WTC11 (cell line): ENCODE results near the gene PCNX4. TPM values are rescaled to one million over a fixed set of nuclear protein-coding genes. Genes with fewer than 3 reads are reported as not detected.
A peak's percentile ranks its signal among the peaks of the same experiment; 100 is the strongest.

Experiments used
- ATAC-seq: fragments of 200-7000 bp; cut with Tn5 transposase; 2 replicates; pipeline ENCODE4 v1.10.0; 2021; ENCODE audit warnings: mild to moderate bottlenecking, moderate library complexity
- CTCF ChIA-PET: fragments of 300-600 bp; sonication (Branson Sonifier 250); formaldehyde crosslinking; loops from one replicate; lab custom pipeline; 2021; ENCODE audit warnings: antibody characterized with exemption; lab: Charles Lee
- POLR2A ChIA-PET: fragments of 350-600 bp; sonication (Branson Sonifier 250); formaldehyde crosslinking; loops from one replicate; lab custom pipeline; 2021; ENCODE audit warnings: antibody characterized with exemption; lab: Charles Lee
- DNase-seq: peaks from one replicate; pipeline ENCODE4 v3.0.0; 2021; ENCODE audit warnings: low spot score
- H3K27ac Mint-ChIP-seq: 2 replicates; pipeline ENCODE4 v1.8.0; 2021; ENCODE audit warnings: mixed read lengths
- H3K27me3 Mint-ChIP-seq: 2 replicates; pipeline ENCODE4 v1.8.0; 2021; ENCODE audit warnings: low read depth, mild to moderate bottlenecking, moderate library complexity, mixed read lengths
- H3K36me3 Mint-ChIP-seq: 2 replicates; pipeline ENCODE4 v1.8.0; 2021; ENCODE audit warnings: mixed read lengths
- H3K4me1 Mint-ChIP-seq: 2 replicates; pipeline ENCODE4 v1.8.0; 2022; ENCODE audit warnings: mixed read lengths
- H3K4me3 Mint-ChIP-seq: 2 replicates; pipeline ENCODE4 v1.8.0; 2021; ENCODE audit warnings: mild to moderate bottlenecking, moderate library complexity, mixed read lengths
- H3K9me3 Mint-ChIP-seq: 2 replicates; pipeline ENCODE4 v1.8.0; 2021; ENCODE audit warnings: mixed read lengths
- AR ChIP-seq: fragments of 250-450 bp; sonication (Bioruptor Pico); IDR thresholded peaks from 2 replicates; pipeline ENCODE4 v1.9.0; 2021; ENCODE audit warnings: mild to moderate bottlenecking
- ARID4B ChIP-seq: sonication (generic); formaldehyde crosslinking; IDR thresholded peaks from 2 replicates; pipeline ENCODE4 v1.8.0; 2023; ENCODE audit warnings: missing genetic modification reagents, mild to moderate bottlenecking, borderline replicate concordance
- ATF2 ChIP-seq: sonication (generic); formaldehyde crosslinking; IDR thresholded peaks from 2 replicates; pipeline ENCODE4 v1.8.1; 2022; ENCODE audit warnings: low read depth, missing genetic modification reagents, borderline replicate concordance
- ELF4 ChIP-seq: sonication (generic); formaldehyde crosslinking; IDR thresholded peaks from 2 replicates; pipeline ENCODE4 v1.8.1; 2022; ENCODE audit warnings: low read depth, mild to moderate bottlenecking, moderate library complexity, missing genetic modification reagents
- FOXP1 ChIP-seq: sonication (generic); formaldehyde crosslinking; IDR thresholded peaks from 2 replicates; pipeline ENCODE4 v1.8.0; 2022; ENCODE audit warnings: missing genetic modification reagents, mild to moderate bottlenecking, moderate library complexity, borderline replicate concordance
- GABPB1 ChIP-seq: sonication (generic); formaldehyde crosslinking; IDR thresholded peaks from 2 replicates; pipeline ENCODE4 v1.8.1; 2023; ENCODE audit warnings: mild to moderate bottlenecking, missing genetic modification reagents
- HMGA2 ChIP-seq: fragments of 250-450 bp; sonication (Bioruptor Pico); IDR thresholded peaks from 2 replicates; pipeline ENCODE4 v1.4.0; 2021; ENCODE audit warnings: mild to moderate bottlenecking, moderate library complexity
- NR3C1 ChIP-seq: sonication (generic); formaldehyde crosslinking; conservative IDR thresholded peaks from 2 replicates; pipeline ENCODE4 v1.8.1; 2023; ENCODE audit warnings: low read depth, mild to moderate bottlenecking, missing genetic modification reagents
- OVOL2 ChIP-seq: fragments of 250-450 bp; sonication (Bioruptor Pico); IDR thresholded peaks from 2 replicates; pipeline ENCODE4 v1.9.0; 2021; ENCODE audit warnings: mild to moderate bottlenecking, borderline replicate concordance
- PREB ChIP-seq: sonication (generic); formaldehyde crosslinking; IDR thresholded peaks from 2 replicates; pipeline ENCODE4 v1.8.1; 2022; ENCODE audit warnings: mild to moderate bottlenecking, missing genetic modification reagents, moderate library complexity, borderline replicate concordance
- RELA ChIP-seq: sonication (generic); formaldehyde crosslinking; IDR thresholded peaks from 2 replicates; pipeline ENCODE4 v1.8.1; 2022; ENCODE audit warnings: missing genetic modification reagents, mild to moderate bottlenecking, borderline replicate concordance
- TP53 ChIP-seq: sonication (generic); formaldehyde crosslinking; IDR thresholded peaks from 2 replicates; pipeline ENCODE4 v1.8.1; 2023; ENCODE audit warnings: mild to moderate bottlenecking, missing genetic modification reagents
- ZBTB21 ChIP-seq: sonication (generic); formaldehyde crosslinking; IDR thresholded peaks from 2 replicates; pipeline ENCODE4 v1.8.1; 2023; ENCODE audit warnings: mild to moderate bottlenecking, missing genetic modification reagents, borderline replicate concordance
- ZNF121 ChIP-seq: sonication (generic); formaldehyde crosslinking; IDR thresholded peaks from 2 replicates; pipeline ENCODE4 v1.8.0; 2023; ENCODE audit warnings: missing genetic modification reagents
- ZNF396 ChIP-seq: fragments of 250-450 bp; sonication (Bioruptor Pico); IDR thresholded peaks from 2 replicates; pipeline ENCODE4 v1.8.0; 2021; ENCODE audit warnings: mild to moderate bottlenecking, moderate library complexity, borderline replicate concordance
- ZNF425 ChIP-seq: fragments of 250-450 bp; sonication (Bioruptor Pico); conservative IDR thresholded peaks from 2 replicates; pipeline ENCODE4 v1.9.0; 2021; ENCODE audit warnings: mild to moderate bottlenecking
- total RNA-seq: library from RNA; stranded (reverse); gene quantifications from 3 replicates; pipeline ENCODE4 v1.2.3, GENCODE V29; 2021
- TF ChIP-seq, protein P1 (sequence below): sonication (generic); formaldehyde crosslinking; IDR thresholded peaks from 2 replicates; pipeline ENCODE4 v1.8.0; 2023; ENCODE audit warnings: missing genetic modification reagents

The PCNX4 gene
- total RNA-seq, 1 experiment from 2014 or later: 31.7 TPM

GRCh38 chr14:60196291-60196690, 104.6 kb downstream of the PCNX4 start:
- CTCF ChIA-PET: interaction anchor here (0.8 to 2.4 kb wide), 5 partner anchors 53 to 154 kb away, joined by 3 to 13 read pairs (median 3); partner anchors contain the start of gene PPM1A
- DNase-seq (no peak), ATAC-seq (no peak)
- Mint-ChIP-seq H3K27me3 (no peaks in the 10 kb centered on the region; the same call in 1 of the 2 replicates), H3K4me1 (peaks cover 25% of the 10 kb centered on the region), H3K4me3 (no peak overlapping the region), H3K27ac (no peak overlapping the region), H3K9me3 (peaks cover 26% of the 10 kb centered on the region), H3K36me3 (peaks cover 6% of the 10 kb centered on the region)
- POLR2A ChIA-PET: interaction anchor here (1.2 kb wide), 1 partner anchor 53 kb away, joined by 5 read pairs; the partner anchor contains the start of gene PPM1A
- TF ChIP-seq AR: no peak
- TF ChIP-seq ELF4: no peak

- ChIA-PET CTCF (interaction anchor here (2.0 kb wide), 1 partner anchor 69 kb away, joined by 7 read pairs; no protein-coding TSS in a partner anchor), POLR2A (no interaction called here)
- Mint-ChIP-seq H3K27me3 (no peaks in the 10 kb centered on the region; the same call in 1 of the 2 replicates), H3K4me3 (no peak overlapping the region), H3K4me1 (peaks cover 25% of the 10 kb centered on the region), H3K9me3 (peaks cover 30% of the 10 kb centered on the region), H3K27ac (no peak overlapping the region), H3K36me3 (peaks cover 8% of the 10 kb centered on the region)
- ATAC-seq (0 out of 2 replicates have a peak, but pooled peaks have one; percentile 36), DNase-seq (no peak)
- TF ChIP-seq ELF4 (no peak), ZNF396 (no peak), ZNF425 (CRISPR knock-in tag) (no peak), HMGA2 (CRISPR knock-in tag) (no peak), GABPB1 (no peak), FOXP1 (CRISPR knock-in tag) (no peak), NR3C1 (CRISPR knock-in tag) (no peak), RELA (no peak), OVOL2 (CRISPR knock-in tag) (no peak), ZBTB21 (CRISPR knock-in tag) (no peak), PREB (no peak), ZNF121 (no peak), ATF2 (no peak), TP53 (CRISPR knock-in tag) (no peak), ARID4B (CRISPR knock-in tag) (no peak)
- TF ChIP-seq, protein P1, sequence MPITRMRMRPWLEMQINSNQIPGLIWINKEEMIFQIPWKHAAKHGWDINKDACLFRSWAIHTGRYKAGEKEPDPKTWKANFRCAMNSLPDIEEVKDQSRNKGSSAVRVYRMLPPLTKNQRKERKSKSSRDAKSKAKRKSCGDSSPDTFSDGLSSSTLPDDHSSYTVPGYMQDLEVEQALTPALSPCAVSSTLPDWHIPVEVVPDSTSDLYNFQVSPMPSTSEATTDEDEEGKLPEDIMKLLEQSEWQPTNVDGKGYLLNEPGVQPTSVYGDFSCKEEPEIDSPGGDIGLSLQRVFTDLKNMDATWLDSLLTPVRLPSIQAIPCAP (CRISPR knock-in tag): no peak
Measured at GRCh38 chr14:60197629-60198303, 106.0 kb downstream of the PCNX4 start.
